ENCODE results near the gene KRTAP23-1.

KRTAP23-1 gene

GRCh38 chr21:30348506-30348905, at the start of gene KRTAP23-1:
KRTAP23-1 (minus strand) TSS chr21:30348606; CDS start chr21:30348606, 0 bp downstream.
- DNase-seq (ENCODE audit: low read depth), result no peak

- no peak for DNase-seq (ENCODE audit: low read depth)
Observed at GRCh38 chr21:30395731-30396130, 47.3 kb upstream of the KRTAP23-1 start, which contains the start of gene KRTAP13-1. KRTAP13-1 (plus strand) TSS chr21:30396031; CDS start chr21:30396087, 56 bp downstream.

- no peak for DNase-seq (ENCODE audit: low read depth)
Observed at GRCh38 chr21:30391492-30392025, 43.2 kb upstream of the KRTAP23-1 start.

GRCh38 chr21:30382201-30382600, 33.8 kb upstream of the KRTAP23-1 start:
- no peak for DNase-seq (ENCODE audit: low read depth)

DNA sequence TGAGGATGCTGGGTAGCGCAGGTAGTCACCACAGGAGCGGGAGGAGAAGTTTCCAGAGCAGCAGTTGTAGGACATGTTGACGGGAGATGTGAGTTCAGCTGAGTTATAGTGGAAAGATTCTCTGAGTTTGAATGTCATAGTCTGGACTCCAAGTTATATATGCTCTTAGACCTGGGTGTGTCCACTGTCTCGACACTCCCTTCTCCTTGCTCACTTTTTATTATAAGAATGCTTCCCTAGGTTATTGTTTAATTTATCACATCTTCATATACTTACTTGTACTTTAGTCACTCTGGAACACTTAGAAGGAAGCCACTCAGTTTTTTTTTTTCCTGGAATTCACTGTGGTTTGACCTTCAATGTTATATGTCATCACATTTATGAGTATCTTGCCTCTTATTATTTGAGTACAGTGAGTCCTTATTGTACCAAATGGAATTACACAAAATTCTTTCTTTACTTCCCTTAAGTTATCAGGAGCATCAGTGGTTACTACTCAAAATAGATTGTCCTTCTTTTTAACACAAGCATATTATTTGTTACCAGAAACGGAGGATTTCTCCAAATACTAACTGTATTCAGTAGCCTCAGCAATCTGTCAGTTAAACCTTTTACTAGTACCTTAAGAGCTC, 23.8 kb upstream of the KRTAP23-1 start, which contains the start of gene KRTAP13-2:
KRTAP13-2 (minus strand) TSS at position 133 of the 632 bp plus-strand sequence; CDS start at position 75, 58 bp downstream.
- DNase-seq (ENCODE audit: low read depth), result no peak

- DNase-seq (ENCODE audit: low read depth), result no peak
Observed at GRCh38 chr21:30355906-30356305, 7.5 kb upstream of the KRTAP23-1 start.

DNA sequence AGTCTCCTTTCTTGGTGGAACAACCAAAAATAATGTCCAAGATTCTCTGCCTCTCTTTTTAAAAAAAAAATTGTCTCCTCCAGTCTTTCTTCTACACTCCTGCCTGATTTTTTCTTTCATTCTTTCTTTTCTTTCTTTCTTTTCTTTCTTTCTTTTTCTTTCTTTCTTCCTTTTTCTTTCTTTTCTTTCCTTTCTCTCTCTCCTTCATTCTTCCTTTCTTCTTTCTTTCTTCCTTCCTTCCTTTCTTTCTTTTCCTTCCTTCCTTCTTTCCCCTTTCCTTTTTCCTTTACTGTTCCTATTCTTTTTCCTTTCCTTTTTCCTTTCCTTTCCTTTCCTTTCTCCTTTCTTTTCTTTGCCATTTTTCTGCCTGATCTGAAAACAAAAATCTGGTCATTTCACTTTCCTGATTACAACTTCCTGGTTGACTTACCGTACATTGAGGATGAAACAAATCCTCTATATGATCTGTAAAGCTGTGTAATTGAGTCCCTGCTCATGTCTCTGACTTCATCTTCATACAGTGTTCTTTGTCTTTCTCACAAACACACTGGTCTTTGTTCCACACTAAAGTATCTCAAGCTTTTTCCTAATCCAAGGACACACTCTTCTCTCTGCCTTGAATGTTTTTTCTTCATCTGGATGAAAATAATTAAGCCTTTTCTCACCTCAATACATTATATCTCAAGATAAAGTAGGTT, 6.1 kb upstream of the KRTAP23-1 start:
- DNase-seq (ENCODE audit: low read depth), result no peak

DNA sequence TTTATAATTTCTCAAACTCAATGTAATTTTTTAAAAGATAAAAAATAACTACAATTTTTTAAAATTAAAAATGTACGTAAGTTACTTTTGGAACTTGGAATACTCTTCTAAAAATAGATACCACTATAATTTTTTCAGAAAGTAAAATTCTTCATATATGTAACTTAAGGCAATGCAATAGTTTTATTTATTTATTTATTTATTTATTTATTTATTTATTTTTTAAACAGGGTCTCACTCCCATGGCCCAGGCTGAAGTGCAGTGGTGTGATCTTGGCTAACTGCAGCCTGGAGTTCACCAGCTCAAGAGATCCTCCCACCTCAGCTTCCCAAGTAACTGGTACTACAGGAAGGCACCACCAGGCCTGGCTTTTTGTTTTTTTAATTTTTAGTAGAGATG, 3.1 kb upstream of the KRTAP23-1 start:
- no peak for DNase-seq (ENCODE audit: low read depth)

- DNase-seq (ENCODE audit: low read depth), result no peak
Observed at GRCh38 chr21:30349572-30349971, 1.2 kb upstream of the KRTAP23-1 start.

- no peak for DNase-seq (ENCODE audit: low read depth)
Observed at GRCh38 chr21:30345014-30345413, 3.4 kb downstream of the KRTAP23-1 start.

- no peak for DNase-seq (ENCODE audit: low read depth)
Observed at GRCh38 chr21:30340714-30341573, 7.5 kb downstream of the KRTAP23-1 start.

DNA sequence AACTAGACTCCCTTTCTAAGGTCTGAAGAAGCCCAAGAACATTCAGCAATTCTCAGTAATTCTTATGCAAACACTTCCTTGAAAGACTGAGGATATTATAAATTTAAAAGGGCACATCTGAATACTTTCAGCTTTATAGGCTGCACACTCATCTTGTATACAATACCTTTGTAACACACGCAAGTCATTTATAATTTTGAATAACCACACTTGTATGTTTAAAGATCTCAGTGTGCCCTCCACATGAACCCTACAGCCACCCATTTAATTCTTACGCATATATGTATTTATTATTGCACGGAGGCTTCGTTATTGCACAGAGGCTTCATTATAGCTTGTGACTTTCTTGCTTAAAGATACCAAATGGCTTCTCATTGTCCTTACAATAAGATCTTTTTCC, 9.7 kb downstream of the KRTAP23-1 start:
- no peak for DNase-seq (ENCODE audit: low read depth)

DNA sequence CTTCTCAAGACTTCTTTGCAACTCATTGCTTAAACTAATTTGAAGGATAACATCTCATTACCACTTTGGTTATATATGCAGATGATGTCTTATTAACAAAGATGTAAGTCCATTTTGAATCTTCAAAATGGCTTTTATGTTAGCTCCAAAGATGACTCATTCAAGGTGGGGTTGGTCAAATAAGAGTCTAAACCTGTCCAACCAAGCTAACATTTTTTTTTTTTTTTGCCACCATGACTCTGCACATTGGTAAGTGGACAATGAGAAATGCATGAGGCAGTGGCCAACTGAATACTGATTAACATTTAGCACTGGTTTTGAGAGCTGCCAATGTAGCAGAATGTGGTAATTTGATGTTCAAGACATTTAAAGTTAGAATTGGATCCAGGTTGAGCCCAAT, 10.6 kb downstream of the KRTAP23-1 start:
- DNase-seq (ENCODE audit: low read depth), result no peak

DNA sequence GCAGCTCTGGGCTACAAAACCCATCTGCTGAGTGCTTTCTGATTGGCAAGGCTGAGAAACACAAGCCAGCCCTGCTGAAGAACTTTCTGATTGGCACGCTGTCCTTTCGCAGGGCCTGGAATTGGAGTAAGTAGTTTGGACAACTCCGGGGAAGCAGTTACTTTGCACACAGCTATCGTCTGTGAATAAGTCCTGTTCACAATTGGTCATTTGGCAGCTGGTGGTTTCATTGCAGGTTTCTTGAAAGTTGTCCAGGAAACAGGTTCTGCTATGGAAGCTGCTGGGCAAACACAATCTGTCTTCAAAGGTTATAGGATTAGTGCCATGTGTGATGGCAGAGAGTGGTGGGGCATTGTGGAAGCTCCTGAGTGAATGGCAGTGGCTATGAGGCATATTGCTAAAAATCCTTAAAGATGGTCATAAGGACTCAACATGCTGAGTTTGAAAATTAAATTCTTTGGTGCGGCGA, 11.1 kb downstream of the KRTAP23-1 start, which contains the start of gene KRTAP27-1:
KRTAP27-1 (minus strand) TSS at position 419 of the 469 bp plus-strand sequence; CDS start at position 393, 26 bp downstream.
- no peak for DNase-seq (ENCODE audit: low read depth)

- DNase-seq (ENCODE audit: low read depth), result no peak
Observed at GRCh38 chr21:30336596-30336995, 11.8 kb downstream of the KRTAP23-1 start.

DNA sequence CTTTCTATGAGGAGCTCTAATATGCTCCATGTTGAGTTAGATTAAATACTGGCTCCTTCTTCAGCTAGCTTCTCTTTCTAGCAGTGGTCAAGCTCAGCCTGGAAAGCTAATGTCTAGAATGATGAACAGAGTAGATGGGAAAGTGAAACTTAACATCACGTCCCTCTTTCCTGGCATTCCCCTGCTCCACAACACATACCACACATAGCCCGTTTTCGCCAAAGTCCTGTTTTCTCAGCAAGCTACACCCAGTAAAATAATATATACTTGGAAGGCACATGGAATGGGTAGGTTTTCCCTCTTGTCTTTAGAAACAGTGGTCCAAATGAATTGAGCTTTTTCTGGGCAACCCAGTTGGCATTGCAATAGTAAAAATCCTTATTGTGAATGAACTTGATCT, 14.7 kb downstream of the KRTAP23-1 start:
- no peak for DNase-seq (ENCODE audit: low read depth)

GRCh38 chr21:30332681-30333080, 15.7 kb downstream of the KRTAP23-1 start:
- no peak for DNase-seq (ENCODE audit: low read depth)

- no peak for DNase-seq (ENCODE audit: low read depth)
Observed at GRCh38 chr21:30329203-30329875, 19.1 kb downstream of the KRTAP23-1 start.

DNA sequence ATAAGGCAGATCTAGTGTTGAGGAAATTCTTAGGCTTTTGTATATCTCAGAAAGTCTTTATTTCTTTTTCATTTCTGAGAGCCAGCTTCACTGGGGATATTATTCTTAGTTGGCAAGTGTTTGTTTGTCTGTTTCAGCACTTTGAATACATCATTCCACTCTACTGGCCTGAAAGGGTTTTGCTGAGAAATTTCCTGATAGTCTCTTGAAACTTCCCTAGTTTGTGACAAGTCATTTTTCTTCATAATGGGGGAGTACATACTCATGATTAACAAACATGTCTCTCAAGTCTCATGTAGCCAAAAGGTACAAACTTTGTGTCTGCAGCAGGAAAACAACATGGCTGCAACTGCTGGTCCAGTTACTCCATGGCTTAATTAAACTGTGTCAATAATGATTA, 22.0 kb downstream of the KRTAP23-1 start:
- DNase-seq (ENCODE audit: low read depth), result no peak

DNA sequence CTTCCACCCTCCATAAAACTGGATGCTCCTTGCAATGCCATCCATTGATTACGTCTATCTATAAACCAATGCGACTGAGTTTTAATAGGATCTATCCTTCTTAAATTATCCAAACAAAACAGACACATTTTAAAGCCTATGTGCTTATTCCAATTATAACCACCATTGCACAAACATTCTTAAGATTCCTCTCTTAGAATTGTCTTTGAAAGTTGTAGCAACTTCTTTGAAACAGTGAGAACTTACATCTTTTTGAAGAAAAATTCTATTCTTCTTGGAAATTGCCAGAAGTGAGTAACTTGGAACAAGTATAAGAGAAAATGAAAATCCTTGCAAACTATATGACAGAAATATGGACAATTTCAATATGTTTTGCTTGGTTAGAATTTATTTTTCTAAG, 28.2 kb downstream of the KRTAP23-1 start, which contains the start of gene KRTAP26-1:
KRTAP26-1 (minus strand) TSS at position 101 of the 400 bp plus-strand sequence. CDS start 280 bp downstream, outside the sequence.
- DNase-seq (ENCODE audit: low read depth), result no peak

DNA sequence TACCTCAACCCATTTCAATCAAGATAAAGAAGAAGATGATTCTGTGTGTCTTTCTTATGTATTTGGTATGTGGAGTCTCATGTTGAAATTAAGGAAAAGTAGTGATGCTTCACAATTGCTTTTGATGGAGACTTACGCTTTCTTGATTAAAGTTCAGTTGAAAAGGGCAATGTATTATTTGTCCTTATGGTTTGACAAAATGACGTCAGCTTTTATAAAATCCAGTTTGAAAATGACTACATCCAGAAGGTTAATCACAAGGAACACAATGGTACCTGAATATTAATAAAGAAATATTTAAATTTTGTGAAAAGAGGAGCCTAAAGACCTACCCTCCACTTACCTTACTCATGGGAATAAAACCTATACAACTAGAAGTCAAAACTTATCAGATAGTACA, 32.7 kb downstream of the KRTAP23-1 start:
- DNase-seq (ENCODE audit: low read depth), result no peak

Data from stimulated activated CD8-positive, alpha-beta memory T cell treated with anti-CD3 and anti-CD28 coated beads, Interleukin-15, amount 100 ng/mL, for 1 hour (primary cell).